MM.1S (cell line): ENCODE measurements around the gene SLAMF8.

Experiments
- DNase-seq: peaks from one replicate; pipeline ENCODE4 v3.0.0-alpha.2; 2015
- H2AFZ ChIP-seq: fragments of 300-600 bp; sonication (generic); 2 replicates; pipeline ENCODE4 v1.6.0; 2016; ENCODE audit warnings: antibody characterized with exemption, low read length
- H3F3A ChIP-seq: fragments of 300-600 bp; sonication (generic); 2 replicates; pipeline ENCODE4 v1.6.1; 2016; ENCODE audit warnings: mild to moderate bottlenecking, antibody characterized with exemption, low read length, moderate library complexity, mixed read lengths; ENCODE audit not compliant: insufficient read depth
- H3K27ac ChIP-seq: fragments of 300-600 bp; sonication (generic); 2 replicates; pipeline ENCODE4 v1.5.1; 2016; ENCODE audit warnings: mild to moderate bottlenecking, low read length
- H3K27me3 ChIP-seq: fragments of 300-600 bp; sonication (generic); replicated peaks from 2 replicates; pipeline ENCODE4 v1.6.0; 2016; ENCODE audit warnings: low read length; ENCODE audit not compliant: insufficient read depth
- H3K36me3 ChIP-seq: fragments of 300-600 bp; sonication (generic); replicated peaks from 2 replicates; pipeline ENCODE4 v1.6.1; 2016; ENCODE audit warnings: mild to moderate bottlenecking, low read length, mixed read lengths; ENCODE audit not compliant: insufficient read depth
- H3K4me1 ChIP-seq: fragments of 300-600 bp; sonication (generic); 2 replicates; pipeline ENCODE4 v1.6.1; 2016; ENCODE audit warnings: low read length, mixed read lengths
- H3K4me2 ChIP-seq: fragments of 300-600 bp; sonication (generic); 2 replicates; pipeline ENCODE4 v1.6.0; 2016; ENCODE audit warnings: low read depth, low read length
- H3K4me3 ChIP-seq: fragments of 300-600 bp; sonication (generic); 2 replicates; pipeline ENCODE4 v1.5.1; 2016; ENCODE audit warnings: low read length, mixed read lengths
- H3K79me2 ChIP-seq: fragments of 300-600 bp; sonication (generic); 2 replicates; pipeline ENCODE4 v1.6.1; 2016; ENCODE audit warnings: mixed run types, low read length, mixed read lengths
- H3K9ac ChIP-seq: fragments of 300-600 bp; sonication (generic); 2 replicates; pipeline ENCODE4 v1.6.1; 2016; ENCODE audit warnings: low read length, mixed read lengths
- H3K9me2 ChIP-seq: fragments of 300-600 bp; sonication (generic); replicated peaks from 2 replicates; pipeline ENCODE4 v1.6.1; 2016; ENCODE audit warnings: mild to moderate bottlenecking, low read length, mixed read lengths; ENCODE audit not compliant: insufficient read depth
- H3K9me3 ChIP-seq: fragments of 300-600 bp; sonication (generic); replicated peaks from 2 replicates; pipeline ENCODE4 v1.6.1; 2016; ENCODE audit warnings: mild to moderate bottlenecking, low read length, mixed read lengths; ENCODE audit not compliant: insufficient read depth
- H4K20me1 ChIP-seq: fragments of 300-600 bp; sonication (generic); 2 replicates; pipeline ENCODE4 v1.6.1; 2016; ENCODE audit warnings: mild to moderate bottlenecking, low read length, moderate library complexity, mixed read lengths; ENCODE audit not compliant: insufficient read depth
- CTCF ChIP-seq: fragments of 300-600 bp; sonication (generic); IDR thresholded peaks from 2 replicates; pipeline ENCODE4 v1.5.1; 2016; ENCODE audit warnings: antibody characterized with exemption, low read length, mixed read lengths
- EZH2 ChIP-seq: fragments of 300-600 bp; sonication (generic); optimal IDR thresholded peaks from 2 replicates; pipeline ENCODE3; 2017; ENCODE audit warnings: low read depth, mild to moderate bottlenecking, antibody characterized with exemption, low read length, mixed read lengths
- EZH2phosphoT487 ChIP-seq: fragments of 300-600 bp; sonication (generic); IDR thresholded peaks from 2 replicates; pipeline ENCODE4 v1.6.1; 2018; ENCODE audit warnings: antibody characterized with exemption, low read length

SLAMF8 gene

GRCh38 chr1:159848326-159848725 lies 21.7 kb downstream of the SLAMF8 start:
- Histone ChIP-seq H3K4me2 (no peak overlapping the region), H3K9ac (no peak overlapping the region), H2AFZ (no peak overlapping the region), H3K27ac (no peak overlapping the region), H3F3A (no peaks in the 10 kb centered on the region), H3K27me3 (no peaks in the 10 kb centered on the region), H3K4me3 (no peak overlapping the region), H3K36me3 (no peaks in the 10 kb centered on the region), H3K9me2 (no peaks in the 10 kb centered on the region), H4K20me1 (no peaks in the 10 kb centered on the region), H3K79me2 (no peaks in the 10 kb centered on the region), H3K9me3 (no peaks in the 10 kb centered on the region), H3K4me1 (peaks cover 4% of the 10 kb centered on the region; the same call in 1 of the 2 replicates)
- no peak for DNase-seq
- TF ChIP-seq CTCF (no peak), EZH2 (no peak), EZH2phosphoT487 (no peak)

- Histone ChIP-seq H3K79me2 (no peaks in the 10 kb centered on the region), H3K27me3 (no peaks in the 10 kb centered on the region), H3K9me3 (no peaks in the 10 kb centered on the region), H3K4me2 (no peak overlapping the region), H3F3A (peaks cover 8% of the 10 kb centered on the region; the same call in 1 of the 2 replicates), H4K20me1 (no peaks in the 10 kb centered on the region), H3K4me1 (peaks cover 4% of the 10 kb centered on the region; the same call in 1 of the 2 replicates), H3K27ac (no peak overlapping the region), H3K36me3 (no peaks in the 10 kb centered on the region), H3K9ac (no peak overlapping the region), H2AFZ (no peak overlapping the region), H3K9me2 (no peaks in the 10 kb centered on the region), H3K4me3 (no peak overlapping the region)
- DNase-seq: no peak
- TF ChIP-seq CTCF (no peak), EZH2 (no peak), EZH2phosphoT487 (no peak)
Measured at GRCh38 chr1:159849626-159850366, 23.1 kb downstream of the SLAMF8 start.

- H3K4me2 ChIP-seq: no peak overlapping the region
- DNase-seq: peak; percentile 42
- H3F3A ChIP-seq: peaks cover 8% of the 10 kb centered on the region; the same call in 1 of the 2 replicates
- no peak overlapping the region for H3K4me3 ChIP-seq
- H3K9me3 ChIP-seq: no peaks in the 10 kb centered on the region
- no peak overlapping the region for H3K27ac ChIP-seq
- no peaks in the 10 kb centered on the region for H3K9me2 ChIP-seq
- H3K4me1 ChIP-seq: peaks cover 4% of the 10 kb centered on the region; the same call in 1 of the 2 replicates
- no peaks in the 10 kb centered on the region for H3K36me3 ChIP-seq
- H3K27me3 ChIP-seq: no peaks in the 10 kb centered on the region
- TF ChIP-seq EZH2phosphoT487 (no peak), CTCF (peak; percentile 49)
- H2AFZ ChIP-seq: no peak overlapping the region
- H3K79me2 ChIP-seq: no peaks in the 10 kb centered on the region
- H4K20me1 ChIP-seq: no peaks in the 10 kb centered on the region
- no peak overlapping the region for H3K9ac ChIP-seq
Measured at GRCh38 chr1:159851407-159851806, 24.7 kb downstream of the SLAMF8 start.
